Measurements from ENCODE around the gene RAMP1. TPM values are rescaled to one million over a fixed set of nuclear protein-coding genes. Genes with fewer than 3 reads are reported as not detected.

RAMP1 gene
- polyA plus RNA-seq, 1 donor from 2014 or later, result 25.5 TPM

GRCh38 chr2:237833546-237833945, 25.9 kb upstream of the RAMP1 start:
- H2AFZ ChIP-seq (ENCODE audit: low read depth, low read length), result no peak overlapping the region
- H3K79me2 ChIP-seq (replicated peaks; ENCODE audit: insufficient read depth, low read length), result no peaks in the 10 kb centered on the region
- H3K9ac ChIP-seq (ENCODE audit: low read length), result no peak overlapping the region
- no peaks in the 10 kb centered on the region for H4K20me1 ChIP-seq (ENCODE audit: insufficient read depth)
- H3K9me3 ChIP-seq (ENCODE audit: low read length), result no peaks in the 10 kb centered on the region
- no peaks in the 10 kb centered on the region for H3K27me3 ChIP-seq (ENCODE audit: insufficient read depth, low read depth, low read length)
- no peaks in the 10 kb centered on the region for H3K9me2 ChIP-seq (ENCODE audit: insufficient read depth, low read length)
- H3K4me2 ChIP-seq (ENCODE audit: low read length), result no peak overlapping the region
- TF ChIP-seq TAF1 (IDR thresholded peaks at IDR 0.05; ENCODE audit: low read depth) (no peak), RAD21 (conservative IDR thresholded peaks at IDR 0.05) (no peak), MXI1 (conservative IDR thresholded peaks at IDR 0.05; ENCODE audit: poor library complexity, severe bottlenecking) (no peak), EZH2 (IDR thresholded peaks at IDR 0.05; ENCODE audit: borderline replicate concordance, insufficient read depth, low read length, poor library complexity, severe bottlenecking) (no peak), POLR2AphosphoS5 (IDR thresholded peaks at IDR 0.05) (no peak), SMC3 (conservative IDR thresholded peaks at IDR 0.05; ENCODE audit: poor library complexity) (no peak), EP300 (conservative IDR thresholded peaks at IDR 0.05; ENCODE audit: poor library complexity, severe bottlenecking) (no peak)
- TF ChIP-seq, protein P1, sequence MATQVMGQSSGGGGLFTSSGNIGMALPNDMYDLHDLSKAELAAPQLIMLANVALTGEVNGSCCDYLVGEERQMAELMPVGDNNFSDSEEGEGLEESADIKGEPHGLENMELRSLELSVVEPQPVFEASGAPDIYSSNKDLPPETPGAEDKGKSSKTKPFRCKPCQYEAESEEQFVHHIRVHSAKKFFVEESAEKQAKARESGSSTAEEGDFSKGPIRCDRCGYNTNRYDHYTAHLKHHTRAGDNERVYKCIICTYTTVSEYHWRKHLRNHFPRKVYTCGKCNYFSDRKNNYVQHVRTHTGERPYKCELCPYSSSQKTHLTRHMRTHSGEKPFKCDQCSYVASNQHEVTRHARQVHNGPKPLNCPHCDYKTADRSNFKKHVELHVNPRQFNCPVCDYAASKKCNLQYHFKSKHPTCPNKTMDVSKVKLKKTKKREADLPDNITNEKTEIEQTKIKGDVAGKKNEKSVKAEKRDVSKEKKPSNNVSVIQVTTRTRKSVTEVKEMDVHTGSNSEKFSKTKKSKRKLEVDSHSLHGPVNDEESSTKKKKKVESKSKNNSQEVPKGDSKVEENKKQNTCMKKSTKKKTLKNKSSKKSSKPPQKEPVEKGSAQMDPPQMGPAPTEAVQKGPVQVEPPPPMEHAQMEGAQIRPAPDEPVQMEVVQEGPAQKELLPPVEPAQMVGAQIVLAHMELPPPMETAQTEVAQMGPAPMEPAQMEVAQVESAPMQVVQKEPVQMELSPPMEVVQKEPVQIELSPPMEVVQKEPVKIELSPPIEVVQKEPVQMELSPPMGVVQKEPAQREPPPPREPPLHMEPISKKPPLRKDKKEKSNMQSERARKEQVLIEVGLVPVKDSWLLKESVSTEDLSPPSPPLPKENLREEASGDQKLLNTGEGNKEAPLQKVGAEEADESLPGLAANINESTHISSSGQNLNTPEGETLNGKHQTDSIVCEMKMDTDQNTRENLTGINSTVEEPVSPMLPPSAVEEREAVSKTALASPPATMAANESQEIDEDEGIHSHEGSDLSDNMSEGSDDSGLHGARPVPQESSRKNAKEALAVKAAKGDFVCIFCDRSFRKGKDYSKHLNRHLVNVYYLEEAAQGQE (IDR thresholded peaks at IDR 0.05; ENCODE audit: borderline replicate concordance), result no peak
- TF ChIP-seq, protein P2, sequence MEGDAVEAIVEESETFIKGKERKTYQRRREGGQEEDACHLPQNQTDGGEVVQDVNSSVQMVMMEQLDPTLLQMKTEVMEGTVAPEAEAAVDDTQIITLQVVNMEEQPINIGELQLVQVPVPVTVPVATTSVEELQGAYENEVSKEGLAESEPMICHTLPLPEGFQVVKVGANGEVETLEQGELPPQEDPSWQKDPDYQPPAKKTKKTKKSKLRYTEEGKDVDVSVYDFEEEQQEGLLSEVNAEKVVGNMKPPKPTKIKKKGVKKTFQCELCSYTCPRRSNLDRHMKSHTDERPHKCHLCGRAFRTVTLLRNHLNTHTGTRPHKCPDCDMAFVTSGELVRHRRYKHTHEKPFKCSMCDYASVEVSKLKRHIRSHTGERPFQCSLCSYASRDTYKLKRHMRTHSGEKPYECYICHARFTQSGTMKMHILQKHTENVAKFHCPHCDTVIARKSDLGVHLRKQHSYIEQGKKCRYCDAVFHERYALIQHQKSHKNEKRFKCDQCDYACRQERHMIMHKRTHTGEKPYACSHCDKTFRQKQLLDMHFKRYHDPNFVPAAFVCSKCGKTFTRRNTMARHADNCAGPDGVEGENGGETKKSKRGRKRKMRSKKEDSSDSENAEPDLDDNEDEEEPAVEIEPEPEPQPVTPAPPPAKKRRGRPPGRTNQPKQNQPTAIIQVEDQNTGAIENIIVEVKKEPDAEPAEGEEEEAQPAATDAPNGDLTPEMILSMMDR (IDR thresholded peaks at IDR 0.05; ENCODE audit: poor library complexity, severe bottlenecking), result no peak
- no peaks in the 10 kb centered on the region for H3K36me3 ChIP-seq (ENCODE audit: insufficient read depth, low read length)
- no peak overlapping the region for H3K4me3 ChIP-seq (ENCODE audit: low read length)
- no peak overlapping the region for H3K27ac ChIP-seq (ENCODE audit: low read length)
- no peaks in the 10 kb centered on the region for H3F3A ChIP-seq (ENCODE audit: insufficient read depth, low read length, poor library complexity, severe bottlenecking)

GRCh38 chr2:237835372-237835771, 24.1 kb upstream of the RAMP1 start:
- TF ChIP-seq SMC3 (conservative IDR thresholded peaks at IDR 0.05; ENCODE audit: poor library complexity) (no peak), POLR2AphosphoS5 (IDR thresholded peaks at IDR 0.05) (no peak), EP300 (conservative IDR thresholded peaks at IDR 0.05; ENCODE audit: poor library complexity, severe bottlenecking) (no peak), TAF1 (IDR thresholded peaks at IDR 0.05; ENCODE audit: low read depth) (no peak), RAD21 (conservative IDR thresholded peaks at IDR 0.05) (no peak), EZH2 (IDR thresholded peaks at IDR 0.05; ENCODE audit: borderline replicate concordance, insufficient read depth, low read length, poor library complexity, severe bottlenecking) (no peak), MXI1 (conservative IDR thresholded peaks at IDR 0.05; ENCODE audit: poor library complexity, severe bottlenecking) (no peak)
- TF ChIP-seq, protein P2 (IDR thresholded peaks at IDR 0.05; ENCODE audit: poor library complexity, severe bottlenecking), result no peak
- TF ChIP-seq, protein P1 (IDR thresholded peaks at IDR 0.05; ENCODE audit: borderline replicate concordance), result no peak
- no peak overlapping the region for H3K27ac ChIP-seq (ENCODE audit: low read length)
- H3F3A ChIP-seq (ENCODE audit: insufficient read depth, low read length, poor library complexity, severe bottlenecking), result no peaks in the 10 kb centered on the region
- no peak overlapping the region for H3K4me2 ChIP-seq (ENCODE audit: low read length)
- H3K79me2 ChIP-seq (replicated peaks; ENCODE audit: insufficient read depth, low read length), result no peaks in the 10 kb centered on the region
- H3K36me3 ChIP-seq (ENCODE audit: insufficient read depth, low read length), result no peaks in the 10 kb centered on the region
- H3K9me2 ChIP-seq (ENCODE audit: insufficient read depth, low read length), result no peaks in the 10 kb centered on the region
- H2AFZ ChIP-seq (ENCODE audit: low read depth, low read length), result no peak overlapping the region
- H3K4me3 ChIP-seq (ENCODE audit: low read length), result no peak overlapping the region
- H3K9me3 ChIP-seq (ENCODE audit: low read length), result no peaks in the 10 kb centered on the region
- no peaks in the 10 kb centered on the region for H4K20me1 ChIP-seq (ENCODE audit: insufficient read depth)
- H3K27me3 ChIP-seq (ENCODE audit: insufficient read depth, low read depth, low read length), result no peaks in the 10 kb centered on the region
- H3K9ac ChIP-seq (ENCODE audit: low read length), result no peak overlapping the region
